PC-3 (cell line): ENCODE data around the gene EPB41.

Source experiments
- EZH2 ChIP-seq: fragments of 300-600 bp; sonication (generic); IDR thresholded peaks from one replicate; pipeline ENCODE4 v1.6.1; 2017; ENCODE audit warnings: antibody characterized with exemption, mild to moderate bottlenecking, low read length; ENCODE audit not compliant: unreplicated experiment
- TF ChIP-seq, protein P1 (sequence below): fragments of 300-600 bp; sonication (generic); conservative IDR thresholded peaks from 2 replicates; pipeline ENCODE4 v1.5.1; 2017; ENCODE audit warnings: antibody characterized with exemption, low read depth, mild to moderate bottlenecking, low read length

DNA sequence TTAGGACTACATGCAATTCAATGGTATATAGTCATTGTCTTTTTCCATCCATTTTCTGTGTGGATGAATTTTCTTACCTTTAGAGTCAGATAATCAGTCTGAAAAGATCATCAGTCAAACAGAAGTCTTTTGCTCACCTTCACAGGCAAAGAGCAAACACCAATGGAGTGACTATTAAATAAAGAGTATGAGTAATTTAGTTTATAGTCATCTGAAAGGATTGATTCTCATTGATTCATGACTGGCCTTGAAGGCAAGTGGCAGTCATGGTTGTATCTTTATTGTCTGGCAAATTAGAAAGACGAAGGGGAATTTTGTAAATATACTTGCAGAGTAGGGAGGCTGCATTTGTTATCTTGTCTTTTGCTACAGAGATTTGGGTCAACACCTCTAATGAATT is 89.9 kb downstream of the EPB41 start:
- TF ChIP-seq EZH2 = no peak
- TF ChIP-seq, protein P1, sequence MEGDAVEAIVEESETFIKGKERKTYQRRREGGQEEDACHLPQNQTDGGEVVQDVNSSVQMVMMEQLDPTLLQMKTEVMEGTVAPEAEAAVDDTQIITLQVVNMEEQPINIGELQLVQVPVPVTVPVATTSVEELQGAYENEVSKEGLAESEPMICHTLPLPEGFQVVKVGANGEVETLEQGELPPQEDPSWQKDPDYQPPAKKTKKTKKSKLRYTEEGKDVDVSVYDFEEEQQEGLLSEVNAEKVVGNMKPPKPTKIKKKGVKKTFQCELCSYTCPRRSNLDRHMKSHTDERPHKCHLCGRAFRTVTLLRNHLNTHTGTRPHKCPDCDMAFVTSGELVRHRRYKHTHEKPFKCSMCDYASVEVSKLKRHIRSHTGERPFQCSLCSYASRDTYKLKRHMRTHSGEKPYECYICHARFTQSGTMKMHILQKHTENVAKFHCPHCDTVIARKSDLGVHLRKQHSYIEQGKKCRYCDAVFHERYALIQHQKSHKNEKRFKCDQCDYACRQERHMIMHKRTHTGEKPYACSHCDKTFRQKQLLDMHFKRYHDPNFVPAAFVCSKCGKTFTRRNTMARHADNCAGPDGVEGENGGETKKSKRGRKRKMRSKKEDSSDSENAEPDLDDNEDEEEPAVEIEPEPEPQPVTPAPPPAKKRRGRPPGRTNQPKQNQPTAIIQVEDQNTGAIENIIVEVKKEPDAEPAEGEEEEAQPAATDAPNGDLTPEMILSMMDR = no peak
